PC-9 (cell line): ENCODE data around the gene SLC22A14.

Experiments
- EZH2 ChIP-seq: fragments of 200-600 bp; sonication (generic); IDR thresholded peaks from 2 replicates; pipeline ENCODE4 v1.8.0; 2017; ENCODE audit warnings: antibody characterized with exemption, low read depth
- TF ChIP-seq, protein P1 (sequence below): fragments of 200-600 bp; sonication (generic); conservative IDR thresholded peaks from 2 replicates; pipeline ENCODE4 v1.6.1; 2017; ENCODE audit warnings: mixed run types, antibody characterized with exemption, mild to moderate bottlenecking, moderate library complexity

DNA sequence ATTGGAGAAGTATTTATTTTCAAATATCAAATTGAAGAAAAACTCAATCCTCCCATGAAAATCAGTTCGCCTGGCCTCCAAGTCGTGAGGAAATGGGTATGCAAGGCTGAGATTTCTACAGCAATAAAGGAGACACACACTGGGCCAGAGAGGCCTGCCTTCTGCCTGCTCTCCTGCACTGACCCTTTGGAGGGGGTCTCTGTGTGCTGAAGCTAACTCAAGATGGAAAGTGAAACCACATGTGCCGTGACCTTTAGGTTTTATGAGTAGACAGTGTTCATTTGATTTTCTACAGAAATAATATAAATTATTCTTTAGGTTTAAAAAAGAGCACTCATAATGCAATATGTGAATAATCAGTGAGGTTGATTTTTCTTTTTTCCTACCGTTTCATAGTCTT lies 28.4 kb upstream of the SLC22A14 start:
- TF ChIP-seq, protein P1, sequence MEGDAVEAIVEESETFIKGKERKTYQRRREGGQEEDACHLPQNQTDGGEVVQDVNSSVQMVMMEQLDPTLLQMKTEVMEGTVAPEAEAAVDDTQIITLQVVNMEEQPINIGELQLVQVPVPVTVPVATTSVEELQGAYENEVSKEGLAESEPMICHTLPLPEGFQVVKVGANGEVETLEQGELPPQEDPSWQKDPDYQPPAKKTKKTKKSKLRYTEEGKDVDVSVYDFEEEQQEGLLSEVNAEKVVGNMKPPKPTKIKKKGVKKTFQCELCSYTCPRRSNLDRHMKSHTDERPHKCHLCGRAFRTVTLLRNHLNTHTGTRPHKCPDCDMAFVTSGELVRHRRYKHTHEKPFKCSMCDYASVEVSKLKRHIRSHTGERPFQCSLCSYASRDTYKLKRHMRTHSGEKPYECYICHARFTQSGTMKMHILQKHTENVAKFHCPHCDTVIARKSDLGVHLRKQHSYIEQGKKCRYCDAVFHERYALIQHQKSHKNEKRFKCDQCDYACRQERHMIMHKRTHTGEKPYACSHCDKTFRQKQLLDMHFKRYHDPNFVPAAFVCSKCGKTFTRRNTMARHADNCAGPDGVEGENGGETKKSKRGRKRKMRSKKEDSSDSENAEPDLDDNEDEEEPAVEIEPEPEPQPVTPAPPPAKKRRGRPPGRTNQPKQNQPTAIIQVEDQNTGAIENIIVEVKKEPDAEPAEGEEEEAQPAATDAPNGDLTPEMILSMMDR: no peak
- TF ChIP-seq EZH2: no peak
